K562 (cell line): ENCODE measurements around the gene CCR2. TPM values are rescaled to one million over a fixed set of nuclear protein-coding genes. Genes with fewer than 3 reads are reported as not detected.
A peak's percentile ranks its signal among the peaks of the same experiment; 100 is the strongest.

ENCODE experiments used
- CBX5 ChIP-seq: IDR thresholded peaks from 2 replicates; pipeline ENCODE4 v1.6.1; 2014; ENCODE audit warnings: low read depth, borderline replicate concordance
- CEBPG ChIP-seq, 3 experiments: fragments of 200-800 bp in 1 of 3; sonication (Bioruptor generic) in 1 of 3; sonication (generic) in 1 of 3; formaldehyde crosslinking in 1 of 3; IDR thresholded peaks in 2 of 3; conservative IDR thresholded peaks in 1 of 3; 2 replicates each; pipeline versions ENCODE4 v1.6.1 to v1.8.0; 2016 to 2022; ENCODE audit warnings: missing compliant biosample characterization in 2 of 3, missing genetic modification characterization in 2 of 3, mild to moderate bottlenecking in 1 of 3, missing genetic modification reagents in 1 of 3
- MAFG ChIP-seq: fragments of 450-650 bp; conservative IDR thresholded peaks from 2 replicates; pipeline ENCODE4 v1.6.1; 2016; ENCODE audit warnings: missing genetic modification characterization, missing compliant biosample characterization
- MAZ ChIP-seq, 2 experiments: fragments of 450-650 bp in 1 of 2; sonication (generic) in 1 of 2; formaldehyde crosslinking; IDR thresholded peaks in 1 of 2; conservative IDR thresholded peaks in 1 of 2; 2 replicates each; pipeline versions ENCODE4 v1.4.0 to v1.5.0; 2020; ENCODE audit warnings: mild to moderate bottlenecking in 1 of 2, missing genetic modification reagents in 1 of 2
- MTA1 ChIP-seq: fragments of 450-650 bp; IDR thresholded peaks from 2 replicates; pipeline ENCODE4 v1.6.1; 2017; ENCODE audit warnings: borderline replicate concordance
- RAD21 ChIP-seq, 2 experiments: fragments of 250-450 bp in 1 of 2; fragments of 450-650 bp in 1 of 2; sonication (Bioruptor Pico) in 1 of 2; formaldehyde crosslinking in 1 of 2; IDR thresholded peaks in 1 of 2; conservative IDR thresholded peaks in 1 of 2; 2 replicates each; pipeline versions ENCODE4 v1.4.0 to v1.8.0; 2020 to 2022; ENCODE audit warnings: mild to moderate bottlenecking in 2 of 2, moderate library complexity in 1 of 2
- YBX1 ChIP-seq: fragments of 450-650 bp; IDR thresholded peaks from 2 replicates; pipeline ENCODE4 v1.7.1; 2016; ENCODE audit warnings: mild to moderate bottlenecking
- ZNF436 ChIP-seq: fragments of 250-450, 450-650 bp; sonication (Bioruptor Pico); formaldehyde crosslinking; IDR thresholded peaks from 2 replicates; pipeline ENCODE4 v1.7.0; 2020; ENCODE audit warnings: mild to moderate bottlenecking
- polyA plus RNA-seq, 8 experiments: library from polyadenylated mRNA; depleted of rRNA in 4 of 8; stranded (reverse) in 5 of 8; unstranded in 3 of 8; fragments of >200 nt; fragmentation: Nextera tagmentation in 2 of 8; fragmentation: Illumina TruSeq in 1 of 8; extraction: Ambion mirVana in 2 of 8; extraction: Trizol in 1 of 8; gene quantifications; 2 replicates each; pipeline versions ENCODE4 v1.2.1 to v1.2.3, GENCODE V29; 2011 to 2014; ENCODE audit warnings: inconsistent platforms in 1 of 8, missing spikeins in 1 of 8
- total RNA-seq, 7 experiments: library from RNA; depleted of rRNA in 6 of 7; stranded (reverse); fragments of >200 nt in 6 of 7; fragmentation: Illumina TruSeq in 2 of 7; extraction: Trizol in 2 of 7; gene quantifications; 2 replicates each; pipeline versions ENCODE4 v1.2.1 to v1.2.3, GENCODE V29; 2011 to 2021; ENCODE audit warnings: low replicate concordance in 1 of 7
- TF ChIP-seq, protein P1 (sequence below), 3 experiments: IDR thresholded peaks in 2 of 3; conservative IDR thresholded peaks in 1 of 3; 2 replicates each; pipeline ENCODE4 v1.5.1; 2011 to 2012; ENCODE audit warnings: low read length in 3 of 3, mild to moderate bottlenecking in 3 of 3, control low read depth in 2 of 3, improper control_type of control experiment in 1 of 3, inconsistent platforms in 1 of 3, low read depth in 1 of 3, mixed read lengths in 1 of 3, moderate library complexity in 1 of 3; ENCODE audit not compliant: insufficient read depth in 2 of 3
- TF ChIP-seq, protein P2 (sequence below), 2 experiments: fragments of 200-800 bp in 1 of 2; sonication (Bioruptor generic) in 1 of 2; sonication (generic) in 1 of 2; formaldehyde crosslinking in 1 of 2; IDR thresholded peaks in 1 of 2; conservative IDR thresholded peaks in 1 of 2; 2 replicates each; pipeline versions ENCODE4 v1.5.0 to v1.6.1; 2016 to 2020; ENCODE audit warnings: missing compliant biosample characterization in 1 of 2, missing genetic modification characterization in 1 of 2, missing genetic modification reagents in 1 of 2
- TF ChIP-seq, protein P3 (sequence below): fragments of 250-450 bp; sonication (Bioruptor Pico); IDR thresholded peaks from 2 replicates; pipeline ENCODE4 v1.8.0; 2022; ENCODE audit warnings: moderate library complexity, mild to moderate bottlenecking, inconsistent platforms

The CCR2 gene
- total and polyA plus RNA-seq, 9 of the 15 experiments (the other 6 are each of a cell fraction or from before 2014, with no cell fraction given): not detected

DNA sequence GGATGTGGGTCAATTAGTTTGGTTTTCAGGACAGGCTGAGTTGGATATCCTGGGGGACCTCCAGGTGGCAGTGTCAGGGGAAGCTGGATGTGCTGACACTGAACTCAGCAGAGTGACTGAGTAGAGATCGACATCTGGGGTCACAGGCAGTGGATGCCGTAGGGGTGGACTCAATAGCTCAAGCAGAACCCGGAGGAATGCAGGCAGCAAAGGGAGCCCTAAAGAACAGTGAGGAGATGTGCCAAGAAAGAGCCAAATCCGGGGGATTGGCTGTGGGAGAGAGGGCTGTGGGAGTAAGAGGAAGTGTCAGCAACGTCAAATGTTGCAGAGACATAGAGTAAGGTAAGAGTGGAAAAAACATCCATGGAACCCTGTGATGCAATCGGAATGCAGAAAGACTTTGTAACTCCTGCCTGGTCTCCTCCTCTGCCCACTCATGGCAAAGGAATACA, 41.3 kb downstream of the CCR2 start (continued):
- TF ChIP-seq, protein P1, sequence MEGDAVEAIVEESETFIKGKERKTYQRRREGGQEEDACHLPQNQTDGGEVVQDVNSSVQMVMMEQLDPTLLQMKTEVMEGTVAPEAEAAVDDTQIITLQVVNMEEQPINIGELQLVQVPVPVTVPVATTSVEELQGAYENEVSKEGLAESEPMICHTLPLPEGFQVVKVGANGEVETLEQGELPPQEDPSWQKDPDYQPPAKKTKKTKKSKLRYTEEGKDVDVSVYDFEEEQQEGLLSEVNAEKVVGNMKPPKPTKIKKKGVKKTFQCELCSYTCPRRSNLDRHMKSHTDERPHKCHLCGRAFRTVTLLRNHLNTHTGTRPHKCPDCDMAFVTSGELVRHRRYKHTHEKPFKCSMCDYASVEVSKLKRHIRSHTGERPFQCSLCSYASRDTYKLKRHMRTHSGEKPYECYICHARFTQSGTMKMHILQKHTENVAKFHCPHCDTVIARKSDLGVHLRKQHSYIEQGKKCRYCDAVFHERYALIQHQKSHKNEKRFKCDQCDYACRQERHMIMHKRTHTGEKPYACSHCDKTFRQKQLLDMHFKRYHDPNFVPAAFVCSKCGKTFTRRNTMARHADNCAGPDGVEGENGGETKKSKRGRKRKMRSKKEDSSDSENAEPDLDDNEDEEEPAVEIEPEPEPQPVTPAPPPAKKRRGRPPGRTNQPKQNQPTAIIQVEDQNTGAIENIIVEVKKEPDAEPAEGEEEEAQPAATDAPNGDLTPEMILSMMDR (IDR thresholded peaks at IDR 0.05 in 2 of 3, conservative IDR thresholded peaks at IDR 0.05 in 1 of 3; ENCODE audit: insufficient read depth in 2 of 3, low read depth in 1 of 3, low read length in 3 of 3): peak; percentile 57 to 65 (median 63)
- TF ChIP-seq MAZ (CRISPR knock-in tag; conservative IDR thresholded peaks at IDR 0.05 in 1 of 2, IDR thresholded peaks at IDR 0.05 in 1 of 2): peak in 1 of 2 experiments; percentile 27; a peak in 1 of 4 replicates
- TF ChIP-seq YBX1: no peak
- TF ChIP-seq, protein P2, sequence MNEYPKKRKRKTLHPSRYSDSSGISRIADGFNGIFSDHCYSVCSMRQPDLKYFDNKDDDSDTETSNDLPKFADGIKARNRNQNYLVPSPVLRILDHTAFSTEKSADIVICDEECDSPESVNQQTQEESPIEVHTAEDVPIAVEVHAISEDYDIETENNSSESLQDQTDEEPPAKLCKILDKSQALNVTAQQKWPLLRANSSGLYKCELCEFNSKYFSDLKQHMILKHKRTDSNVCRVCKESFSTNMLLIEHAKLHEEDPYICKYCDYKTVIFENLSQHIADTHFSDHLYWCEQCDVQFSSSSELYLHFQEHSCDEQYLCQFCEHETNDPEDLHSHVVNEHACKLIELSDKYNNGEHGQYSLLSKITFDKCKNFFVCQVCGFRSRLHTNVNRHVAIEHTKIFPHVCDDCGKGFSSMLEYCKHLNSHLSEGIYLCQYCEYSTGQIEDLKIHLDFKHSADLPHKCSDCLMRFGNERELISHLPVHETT (CRISPR knock-in tag; conservative IDR thresholded peaks at IDR 0.05 in 1 of 2, IDR thresholded peaks at IDR 0.05 in 1 of 2): 0 out of 4 replicates have a peak, but pooled peaks of 1 of the 2 experiments have one; percentile 39
- no peak for TF ChIP-seq CBX5
- peak; percentile 66; the same call in 1 of the 2 replicates for TF ChIP-seq MTA1
- TF ChIP-seq, protein P3, sequence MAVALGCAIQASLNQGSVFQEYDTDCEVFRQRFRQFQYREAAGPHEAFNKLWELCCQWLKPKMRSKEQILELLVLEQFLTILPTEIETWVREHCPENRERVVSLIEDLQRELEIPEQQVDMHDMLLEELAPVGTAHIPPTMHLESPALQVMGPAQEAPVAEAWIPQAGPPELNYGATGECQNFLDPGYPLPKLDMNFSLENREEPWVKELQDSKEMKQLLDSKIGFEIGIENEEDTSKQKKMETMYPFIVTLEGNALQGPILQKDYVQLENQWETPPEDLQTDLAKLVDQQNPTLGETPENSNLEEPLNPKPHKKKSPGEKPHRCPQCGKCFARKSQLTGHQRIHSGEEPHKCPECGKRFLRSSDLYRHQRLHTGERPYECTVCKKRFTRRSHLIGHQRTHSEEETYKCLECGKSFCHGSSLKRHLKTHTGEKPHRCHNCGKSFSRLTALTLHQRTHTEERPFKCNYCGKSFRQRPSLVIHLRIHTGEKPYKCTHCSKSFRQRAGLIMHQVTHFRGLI (CRISPR knock-in tag): no peak
- TF ChIP-seq MAFG (tag): peak; percentile 37
- TF ChIP-seq ZNF436 (CRISPR knock-in tag): peak; percentile 69; the same call in 1 of the 2 replicates
- peak in 1 of 2 experiments; percentile 61; a peak in 2 of 4 replicates for TF ChIP-seq RAD21 (CRISPR knock-in tag; conservative IDR thresholded peaks at IDR 0.05 in 1 of 2, IDR thresholded peaks at IDR 0.05 in 1 of 2)
- TF ChIP-seq CEBPG (CRISPR knock-in tag; IDR thresholded peaks at IDR 0.05): no peak
- TF ChIP-seq CEBPG (tag; conservative IDR thresholded peaks at IDR 0.05 in 1 of 2, IDR thresholded peaks at IDR 0.05 in 1 of 2): peak; percentile 89 to 93
